Hepatocyte (in vitro differentiated cells): ENCODE data around the gene LILRB5.

ENCODE experiments used
- CTCF ChIP-seq: fragments of 200-600 bp; sonication (generic); IDR thresholded peaks from 2 replicates; pipeline ENCODE4 v1.5.1; 2016; ENCODE audit warnings: antibody characterized with exemption, mild to moderate bottlenecking; ENCODE audit not compliant: poor library complexity
- EZH2 ChIP-seq: fragments of 200-600 bp; sonication (generic); IDR thresholded peaks from 2 replicates; pipeline ENCODE4 v1.6.1; 2016; ENCODE audit warnings: antibody characterized with exemption, mild to moderate bottlenecking, borderline replicate concordance

- no peak for TF ChIP-seq EZH2
- TF ChIP-seq CTCF, result no peak
These were observed 11.1 kb downstream of the LILRB5 start for GRCh38 chr19:54245936-54246335.
